B cell (primary cell): ENCODE results near the gene KCNJ4.

ENCODE experiments used
- EZH2 ChIP-seq: IDR thresholded peaks from 2 replicates; pipeline ENCODE4 v1.6.1; 2012; ENCODE audit warnings: borderline replicate concordance, low read depth, mild to moderate bottlenecking, moderate library complexity, low read length; ENCODE audit not compliant: insufficient read depth, poor library complexity, severe bottlenecking
- TF ChIP-seq, protein P1 (sequence below): fragments of 200-600 bp; IDR thresholded peaks from one replicate; pipeline ENCODE4 v1.8.0; 2022; ENCODE audit warnings: antibody characterized with exemption, mild to moderate bottlenecking

DNA sequence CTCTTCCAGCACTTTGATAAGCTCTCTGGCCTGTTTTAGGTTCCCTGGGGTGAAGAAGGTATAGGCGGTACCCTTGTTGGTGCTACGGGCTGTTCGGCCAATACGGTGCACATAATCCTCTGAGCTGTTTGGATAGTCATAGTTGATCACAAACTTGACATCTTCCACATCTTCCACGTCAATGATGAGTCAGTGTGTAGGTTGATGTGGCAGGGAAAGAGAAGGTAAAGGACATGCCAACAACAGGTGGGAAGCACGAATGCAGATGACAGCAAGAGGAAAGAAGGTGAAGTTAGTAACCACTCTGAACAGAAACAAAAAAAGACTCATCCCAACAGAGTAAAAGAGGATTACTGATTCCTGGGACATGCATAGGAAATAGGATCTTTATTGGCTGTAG, 32.9 kb upstream of the KCNJ4 start:
- TF ChIP-seq, protein P1, sequence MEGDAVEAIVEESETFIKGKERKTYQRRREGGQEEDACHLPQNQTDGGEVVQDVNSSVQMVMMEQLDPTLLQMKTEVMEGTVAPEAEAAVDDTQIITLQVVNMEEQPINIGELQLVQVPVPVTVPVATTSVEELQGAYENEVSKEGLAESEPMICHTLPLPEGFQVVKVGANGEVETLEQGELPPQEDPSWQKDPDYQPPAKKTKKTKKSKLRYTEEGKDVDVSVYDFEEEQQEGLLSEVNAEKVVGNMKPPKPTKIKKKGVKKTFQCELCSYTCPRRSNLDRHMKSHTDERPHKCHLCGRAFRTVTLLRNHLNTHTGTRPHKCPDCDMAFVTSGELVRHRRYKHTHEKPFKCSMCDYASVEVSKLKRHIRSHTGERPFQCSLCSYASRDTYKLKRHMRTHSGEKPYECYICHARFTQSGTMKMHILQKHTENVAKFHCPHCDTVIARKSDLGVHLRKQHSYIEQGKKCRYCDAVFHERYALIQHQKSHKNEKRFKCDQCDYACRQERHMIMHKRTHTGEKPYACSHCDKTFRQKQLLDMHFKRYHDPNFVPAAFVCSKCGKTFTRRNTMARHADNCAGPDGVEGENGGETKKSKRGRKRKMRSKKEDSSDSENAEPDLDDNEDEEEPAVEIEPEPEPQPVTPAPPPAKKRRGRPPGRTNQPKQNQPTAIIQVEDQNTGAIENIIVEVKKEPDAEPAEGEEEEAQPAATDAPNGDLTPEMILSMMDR: no peak
- no peak for TF ChIP-seq EZH2
